Measurements from ENCODE around the gene DHX35. TPM values are rescaled to one million over a fixed set of nuclear protein-coding genes. Genes with fewer than 3 reads are reported as not detected.

DHX35 gene
- total and polyA plus RNA-seq, 2 of the 8 experiments (the other 6 are each of a cell fraction or from before 2014, with no cell fraction given): 21.9 to 27.7 TPM

GRCh38 chr20:38935967-38936407, 26.2 kb upstream of the DHX35 start (continued):
- no peak for TF ChIP-seq FOSL1 (IDR thresholded peaks at IDR 0.05; ENCODE audit: insufficient read depth, low read depth, low read length)
- TF ChIP-seq BCL11A (IDR thresholded peaks at IDR 0.05; ENCODE audit: low read depth in 2 of 2, low read length in 2 of 2): no peak
- no peak for TF ChIP-seq NANOG (IDR thresholded peaks at IDR 0.05; ENCODE audit: insufficient read depth, low read depth, low read length, poor library complexity, severe bottlenecking)
- no peak for TF ChIP-seq POU5F1 (IDR thresholded peaks at IDR 0.05; ENCODE audit: low read depth, low read length)
- no peak for TF ChIP-seq ATF3 (IDR thresholded peaks at IDR 0.05; ENCODE audit: insufficient read depth, low read depth, low read length)
